AG04449 (cell line): Measurements from ENCODE around the gene CADPS2.

Source experiments
- CTCF ChIA-PET: fragments of 350-600 bp; formaldehyde crosslinking; extraction: SDS; loops from one replicate; lab custom pipeline; 2021; ENCODE audit warnings: antibody characterized with exemption; lab: Yijun Ruan, JAX
- POLR2A ChIA-PET: fragments of 400-600, 350-600 bp; formaldehyde crosslinking; extraction: SDS; loops from one replicate; lab custom pipeline; 2020; ENCODE audit warnings: antibody characterized with exemption, inconsistent platforms; lab: Yijun Ruan, JAX
- DNase-seq: peaks from one replicate; pipeline ENCODE4 v3.0.0-alpha.2; 2010; ENCODE audit warnings: low read depth, low spot score
- H3K4me3 ChIP-seq: 2 replicates; pipeline ENCODE4 v1.5.1; 2011; ENCODE audit warnings: low read depth, mild to moderate bottlenecking, control low read depth, low read length
- TF ChIP-seq, protein P1 (sequence below): IDR thresholded peaks from one replicate; pipeline ENCODE4 v1.5.1; 2011; ENCODE audit warnings: mild to moderate bottlenecking, moderate library complexity, low read length, control low read depth, inconsistent platforms; ENCODE audit not compliant: insufficient read depth; ENCODE audit errors: missing control alignments

CADPS2 gene

DNA sequence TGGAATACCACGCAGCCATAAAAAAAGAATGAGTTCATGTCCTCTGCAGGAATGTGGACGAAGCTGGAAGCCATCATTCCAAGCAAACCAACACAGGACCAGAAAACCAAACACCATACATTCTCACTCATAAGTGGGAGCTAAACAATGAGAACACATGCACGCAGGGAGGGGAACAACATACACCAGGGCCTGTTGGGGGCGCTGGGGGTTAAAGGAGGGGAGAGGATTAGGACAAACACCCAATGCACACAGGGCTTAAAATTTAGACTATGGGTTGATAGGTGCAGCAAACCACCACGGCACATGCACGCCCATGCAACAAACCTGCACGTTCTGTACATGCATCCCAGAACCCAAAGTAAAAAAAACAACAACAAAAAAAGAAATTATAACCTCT lies 210.6 kb downstream of the CADPS2 start:
- TF ChIP-seq, protein P1, sequence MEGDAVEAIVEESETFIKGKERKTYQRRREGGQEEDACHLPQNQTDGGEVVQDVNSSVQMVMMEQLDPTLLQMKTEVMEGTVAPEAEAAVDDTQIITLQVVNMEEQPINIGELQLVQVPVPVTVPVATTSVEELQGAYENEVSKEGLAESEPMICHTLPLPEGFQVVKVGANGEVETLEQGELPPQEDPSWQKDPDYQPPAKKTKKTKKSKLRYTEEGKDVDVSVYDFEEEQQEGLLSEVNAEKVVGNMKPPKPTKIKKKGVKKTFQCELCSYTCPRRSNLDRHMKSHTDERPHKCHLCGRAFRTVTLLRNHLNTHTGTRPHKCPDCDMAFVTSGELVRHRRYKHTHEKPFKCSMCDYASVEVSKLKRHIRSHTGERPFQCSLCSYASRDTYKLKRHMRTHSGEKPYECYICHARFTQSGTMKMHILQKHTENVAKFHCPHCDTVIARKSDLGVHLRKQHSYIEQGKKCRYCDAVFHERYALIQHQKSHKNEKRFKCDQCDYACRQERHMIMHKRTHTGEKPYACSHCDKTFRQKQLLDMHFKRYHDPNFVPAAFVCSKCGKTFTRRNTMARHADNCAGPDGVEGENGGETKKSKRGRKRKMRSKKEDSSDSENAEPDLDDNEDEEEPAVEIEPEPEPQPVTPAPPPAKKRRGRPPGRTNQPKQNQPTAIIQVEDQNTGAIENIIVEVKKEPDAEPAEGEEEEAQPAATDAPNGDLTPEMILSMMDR: no peak
- POLR2A ChIA-PET: no interaction called here
- no peak for DNase-seq
- no peak overlapping the region for H3K4me3 ChIP-seq
- CTCF ChIA-PET: no interaction called here

DNA sequence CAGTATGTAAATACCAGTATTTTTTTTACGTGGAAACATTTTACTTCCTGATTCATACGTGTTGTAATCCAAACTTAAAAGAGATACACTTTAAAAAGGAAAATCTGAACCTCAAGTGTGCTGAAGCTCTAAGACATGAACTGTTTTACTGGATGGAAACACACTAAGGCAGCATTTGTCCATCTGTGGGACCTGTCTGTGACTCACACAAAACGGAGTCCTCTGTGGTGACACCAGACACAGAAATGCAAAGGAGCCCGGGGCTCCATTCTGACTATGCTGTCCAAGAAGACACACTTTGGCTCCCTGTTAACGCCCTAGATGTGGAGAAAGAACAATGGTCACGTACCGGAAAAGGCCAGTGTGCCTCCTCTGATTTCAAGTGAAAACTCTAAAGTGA lies 211.2 kb downstream of the CADPS2 start:
- ChIA-PET POLR2A (no interaction called here), CTCF (no interaction called here)
- TF ChIP-seq, protein P1: no peak
- DNase-seq: no peak
- H3K4me3 ChIP-seq: no peak overlapping the region

GRCh38 chr7:122674502-122674901 lies 211.8 kb downstream of the CADPS2 start:
- POLR2A ChIA-PET: no interaction called here
- H3K4me3 ChIP-seq: no peak overlapping the region
- CTCF ChIA-PET: no interaction called here
- TF ChIP-seq, protein P1: no peak
- DNase-seq: no peak

- TF ChIP-seq, protein P1: no peak
- ChIA-PET POLR2A (no interaction called here), CTCF (no interaction called here)
- no peak overlapping the region for H3K4me3 ChIP-seq
- no peak for DNase-seq
Observed at GRCh38 chr7:122673951-122674350, 212.3 kb downstream of the CADPS2 start.

GRCh38 chr7:122672536-122672935 lies 213.7 kb downstream of the CADPS2 start:
- ChIA-PET CTCF (no interaction called here), POLR2A (no interaction called here)
- no peak overlapping the region for H3K4me3 ChIP-seq
- TF ChIP-seq, protein P1: no peak
- DNase-seq: no peak

DNA sequence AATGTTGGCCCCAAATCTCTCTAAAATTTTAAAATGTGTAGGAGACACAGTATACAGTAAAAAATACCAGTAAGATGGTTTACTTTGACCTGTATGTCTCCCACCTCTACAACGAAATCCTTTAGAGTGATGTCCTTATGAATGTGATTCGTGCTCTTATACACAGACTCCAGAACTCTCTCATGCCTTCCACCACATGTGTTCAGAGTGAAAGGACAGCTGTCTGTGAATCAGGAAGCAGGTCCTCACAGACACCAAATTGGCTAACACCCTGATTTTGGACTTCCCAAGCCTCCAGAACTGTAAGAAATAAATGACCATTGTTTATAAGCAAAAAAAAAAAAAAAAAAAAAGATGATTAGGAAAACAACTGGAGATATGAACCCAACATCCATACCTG lies 222.5 kb downstream of the CADPS2 start:
- CTCF ChIA-PET: no interaction called here
- TF ChIP-seq, protein P1: no peak

More for the DNA sequence above, 222.5 kb downstream of the CADPS2 start:
- POLR2A ChIA-PET: no interaction called here
- DNase-seq: no peak
- H3K4me3 ChIP-seq: no peak overlapping the region
